Neuron (in vitro differentiated cells): Measurements from ENCODE around the gene TBC1D10A.

Source experiments
- H2AFZ ChIP-seq: one replicate; pipeline ENCODE4 v1.6.1; 2013; ENCODE audit warnings: low read depth, mild to moderate bottlenecking, inconsistent platforms, low read length, moderate library complexity
- H3K27me3 ChIP-seq: one replicate; pipeline ENCODE4 v1.6.1; 2013; ENCODE audit warnings: low read length; ENCODE audit not compliant: insufficient read depth
- H3K36me3 ChIP-seq: one replicate; pipeline ENCODE4 v1.6.1; 2013; ENCODE audit warnings: low read length; ENCODE audit not compliant: insufficient read depth
- H3K4me1 ChIP-seq: one replicate; pipeline ENCODE4 v1.6.1; 2013; ENCODE audit warnings: low read length; ENCODE audit not compliant: insufficient read depth
- H3K4me3 ChIP-seq: 2 replicates; pipeline ENCODE4 v1.5.1; 2013; ENCODE audit warnings: mild to moderate bottlenecking, low read length, moderate library complexity
- H3K9me3 ChIP-seq: one replicate; pipeline ENCODE4 v1.6.1; 2013; ENCODE audit warnings: low read length

Gene TBC1D10A

DNA sequence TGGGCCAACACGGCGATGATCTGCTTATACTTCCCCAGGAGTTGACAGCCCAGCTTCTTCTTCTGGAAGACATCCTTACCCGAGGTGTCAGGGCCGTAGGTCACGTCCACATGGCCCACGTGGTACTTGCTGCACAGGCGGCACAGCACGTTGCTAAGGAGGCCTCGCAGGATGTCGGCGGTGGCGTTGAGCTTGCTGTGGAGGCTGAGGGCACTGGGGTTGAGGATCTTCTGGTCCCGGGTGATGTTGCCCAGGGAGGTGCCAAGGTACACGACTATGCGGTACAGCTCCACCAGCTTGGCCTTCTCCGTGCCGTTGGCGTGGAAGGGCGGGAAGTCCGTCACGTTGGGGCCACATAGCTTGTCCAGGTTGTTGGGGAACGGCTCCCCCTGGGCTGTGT lies 83.1 kb downstream of the TBC1D10A start:
- H3K27me3 ChIP-seq, result no peaks in the 10 kb centered on the region
- H3K4me3 ChIP-seq, result no peak overlapping the region
- H2AFZ ChIP-seq, result no peak overlapping the region
- peaks cover 20% of the 10 kb centered on the region for H3K4me1 ChIP-seq
- H3K9me3 ChIP-seq, result no peaks in the 10 kb centered on the region
- H3K36me3 ChIP-seq, result peaks cover 4% of the 10 kb centered on the region
